ENCODE results near the gene MON1B.
"Not testable (repeated sequence)": the region's sequence is repeated elsewhere in the genome, so short reads cannot be mapped to it uniquely, and the experiment has no call there.

The MON1B gene

GRCh38 chr16:77199211-77199610 is 8.2 kb downstream of the MON1B start, which contains the start of gene SYCE1L:
Gene SYCE1L, plus strand, starts transcription at chr16:77199408. Its CDS starts 44 bp downstream, at chr16:77199452.
- no peak for DNase-seq

- DNase-seq = no peak
Observed at GRCh38 chr16:77206533-77206932, 15.5 kb downstream of the MON1B start.

DNA sequence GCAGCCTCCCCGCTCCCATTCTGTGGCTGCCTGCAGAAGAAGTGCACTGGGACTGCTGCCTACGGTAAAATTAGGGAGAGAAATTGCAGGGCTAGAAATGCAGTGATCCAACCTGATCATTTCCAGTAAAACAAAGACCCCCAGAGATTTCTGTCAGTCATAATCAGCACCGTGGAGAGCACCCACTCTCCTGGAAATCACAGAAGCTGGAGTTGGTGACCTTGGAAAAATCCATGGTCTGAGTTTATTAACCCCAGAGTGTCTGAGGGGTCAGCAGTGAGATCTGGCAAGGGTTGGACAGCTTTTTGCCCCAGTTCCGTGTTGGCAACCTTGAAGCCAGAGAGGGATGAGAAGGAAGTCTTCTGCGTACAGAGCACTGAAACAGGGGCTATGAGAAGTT is 16.0 kb downstream of the MON1B start:
- DNase-seq = no peak

DNA sequence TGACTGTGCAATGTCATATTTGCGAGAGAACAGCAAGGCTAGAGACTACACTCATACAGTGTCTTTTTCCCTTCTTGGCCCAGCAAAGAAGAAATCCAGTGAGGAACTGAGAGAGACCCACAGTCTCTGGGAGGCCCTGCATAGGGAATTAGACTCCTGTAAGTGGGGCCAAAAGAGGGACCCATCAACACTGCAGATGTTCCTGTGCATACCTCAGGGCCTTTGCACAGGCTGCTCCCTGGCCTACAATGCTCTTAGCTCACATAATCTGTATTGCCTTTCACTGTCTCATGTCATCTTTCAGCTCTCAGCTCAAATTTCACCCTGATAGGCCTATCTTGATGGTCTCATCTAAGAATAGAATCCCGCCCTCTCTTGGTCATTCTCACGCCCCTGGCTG is 17.4 kb downstream of the MON1B start:
- DNase-seq = no peak

DNA sequence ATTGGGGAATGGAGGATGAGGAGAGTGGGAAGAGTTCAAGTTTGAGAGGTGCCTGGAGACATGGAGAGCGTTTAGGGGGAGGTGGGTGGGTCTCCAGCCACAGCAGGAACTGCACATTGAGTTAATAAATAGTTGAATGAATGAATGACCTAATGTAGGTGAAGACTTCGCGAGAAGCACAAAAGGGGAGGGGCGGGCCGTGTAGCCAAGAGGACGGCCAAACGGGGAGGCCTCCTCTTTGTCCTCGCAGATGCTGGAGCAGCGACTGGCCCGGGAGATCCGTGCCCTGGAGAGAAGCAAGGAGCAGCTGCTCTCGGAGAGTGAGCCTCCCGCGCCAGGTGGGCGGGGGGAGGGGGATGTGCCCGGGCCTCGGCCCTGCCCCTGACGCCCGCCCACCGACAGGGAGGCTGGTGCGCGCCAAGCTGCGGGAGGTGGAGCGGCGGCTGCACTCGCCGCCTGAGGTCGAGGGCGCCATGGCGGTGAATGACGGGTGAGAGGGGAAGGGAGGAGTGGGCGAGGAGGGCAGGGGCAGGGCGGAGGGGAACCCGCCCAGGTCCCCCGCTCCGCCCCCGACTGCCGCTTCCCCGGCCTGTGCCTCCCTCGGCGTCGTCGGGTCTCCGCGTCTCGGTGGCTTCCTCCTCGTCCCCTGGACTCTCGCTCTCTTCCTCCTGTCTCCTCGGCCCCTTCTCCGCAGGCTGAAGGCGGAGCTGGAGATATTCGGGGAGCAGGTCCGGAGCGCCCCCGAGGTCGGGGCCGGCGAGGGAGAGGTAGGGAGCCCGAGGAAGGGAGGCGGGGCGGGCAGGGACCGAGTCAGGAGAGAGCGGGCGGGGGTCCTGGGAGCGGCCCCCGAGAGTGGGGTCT is 21.1 kb downstream of the MON1B start:
- peak; percentile 65 to 87 for DNase-seq

DNA sequence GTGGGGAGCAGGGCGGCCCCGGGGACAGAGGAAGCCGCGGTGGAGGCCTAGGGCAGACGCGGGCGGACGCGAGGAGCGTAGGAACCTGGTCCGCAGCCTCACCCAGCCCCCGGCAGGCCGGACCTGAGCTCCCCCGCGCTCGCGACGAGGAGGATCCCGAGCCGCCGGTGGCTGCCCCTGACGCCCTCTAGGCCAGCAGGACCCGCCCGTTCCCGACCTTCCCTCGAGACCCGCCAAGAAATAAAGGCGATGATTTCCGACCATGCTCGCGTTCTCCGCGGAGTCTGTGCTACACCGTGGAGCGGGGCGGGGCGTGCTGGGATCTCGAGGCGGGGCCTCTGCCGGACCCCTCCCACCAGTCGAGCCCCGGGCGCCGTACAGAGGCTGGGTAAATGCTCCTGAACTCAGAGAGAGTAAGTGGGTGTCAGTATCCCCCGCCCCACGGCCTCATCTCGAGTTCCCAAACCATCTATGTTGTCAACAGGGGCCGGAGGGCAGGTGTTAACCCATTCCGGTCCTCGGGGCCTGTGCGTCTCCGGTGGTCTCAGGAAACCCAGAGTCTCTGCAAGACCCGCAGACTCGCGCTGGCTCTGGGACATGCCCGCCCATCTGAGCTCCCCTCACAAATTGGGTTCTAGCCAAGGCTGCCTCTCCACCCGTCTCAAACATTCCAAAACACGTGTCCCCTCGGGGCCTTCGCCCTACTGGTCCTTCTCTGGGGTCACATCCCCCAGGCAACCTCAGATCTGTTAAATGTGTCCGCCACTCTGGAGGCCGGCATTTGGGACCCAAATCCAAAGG is 22.0 kb downstream of the MON1B start:
- peak; percentile 17 to 76 for DNase-seq

DNA sequence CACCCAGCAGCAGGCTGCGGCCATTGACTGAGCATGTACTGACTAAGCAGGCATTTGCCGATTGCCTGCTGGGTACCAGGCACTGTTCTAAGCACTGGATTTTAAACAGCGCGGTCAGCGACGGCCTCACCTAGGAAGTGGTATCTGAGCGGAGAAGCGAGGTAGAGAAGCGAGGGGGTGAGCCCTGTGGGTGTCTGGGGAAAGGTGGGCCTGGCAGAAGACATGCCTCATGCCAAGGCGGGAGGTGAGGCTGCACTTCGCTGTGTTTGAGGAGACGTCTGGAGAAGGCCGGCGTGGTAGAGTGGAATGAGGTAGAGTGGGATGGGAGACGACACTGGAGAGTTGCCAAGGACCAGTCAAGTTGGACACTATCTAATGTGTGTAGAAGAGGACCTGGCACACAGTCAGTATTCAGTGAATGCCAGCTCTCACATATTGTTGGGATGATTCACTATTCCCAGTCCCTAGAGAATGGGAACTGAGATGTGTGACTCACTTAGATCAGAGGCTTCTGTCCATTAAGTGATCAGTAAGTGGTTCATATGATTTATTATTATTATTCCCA is 22.6 kb downstream of the MON1B start:
- no peak for DNase-seq

- no peak for DNase-seq
Observed at GRCh38 chr16:77214411-77215138, 23.6 kb downstream of the MON1B start.

GRCh38 chr16:77219437-77219836 is 28.4 kb downstream of the MON1B start:
- DNase-seq = no peak

DNA sequence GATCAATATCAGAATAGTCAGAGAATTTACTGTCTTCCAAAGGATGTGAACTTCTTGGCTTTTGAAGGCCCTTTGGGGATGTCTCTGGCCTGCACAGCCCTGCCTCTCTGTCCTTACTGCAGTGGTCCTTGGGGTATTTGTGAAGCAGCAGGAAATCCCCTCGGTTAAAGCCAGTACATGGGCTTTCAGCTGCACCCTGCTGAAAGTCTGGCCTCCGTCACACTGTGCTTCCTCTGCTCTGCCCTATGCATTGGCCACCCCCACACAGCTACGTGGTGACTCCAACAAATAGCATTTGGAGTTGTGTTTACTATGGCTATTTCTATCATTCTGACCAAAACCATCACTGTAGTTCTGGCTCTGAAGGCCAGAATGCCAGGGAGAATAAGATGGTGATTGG is 29.4 kb downstream of the MON1B start:
- DNase-seq = no peak

DNA sequence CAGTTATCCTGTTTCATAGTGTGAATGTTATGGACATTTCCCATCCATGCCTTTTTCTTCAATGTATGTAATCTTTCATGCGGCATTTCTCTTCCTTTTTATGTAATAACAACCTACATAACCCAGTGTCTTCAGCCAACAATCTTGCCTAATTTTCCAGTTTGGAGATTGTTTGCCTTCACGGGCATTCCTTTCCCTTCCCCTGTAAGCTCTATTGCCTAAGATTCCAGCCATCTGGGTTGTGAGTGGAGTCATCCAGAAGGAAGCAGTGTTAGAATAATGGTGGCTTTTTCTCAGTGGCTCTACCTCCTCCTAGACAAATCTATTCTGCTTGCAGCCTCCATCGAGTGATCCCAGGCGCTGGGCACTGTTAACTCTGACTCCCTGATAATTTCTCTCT is 30.5 kb downstream of the MON1B start:
- no peak for DNase-seq

GRCh38 chr16:77223184-77223583 is 32.2 kb downstream of the MON1B start:
- peak in 1 of 2 experiments; percentile 23 for DNase-seq

DNA sequence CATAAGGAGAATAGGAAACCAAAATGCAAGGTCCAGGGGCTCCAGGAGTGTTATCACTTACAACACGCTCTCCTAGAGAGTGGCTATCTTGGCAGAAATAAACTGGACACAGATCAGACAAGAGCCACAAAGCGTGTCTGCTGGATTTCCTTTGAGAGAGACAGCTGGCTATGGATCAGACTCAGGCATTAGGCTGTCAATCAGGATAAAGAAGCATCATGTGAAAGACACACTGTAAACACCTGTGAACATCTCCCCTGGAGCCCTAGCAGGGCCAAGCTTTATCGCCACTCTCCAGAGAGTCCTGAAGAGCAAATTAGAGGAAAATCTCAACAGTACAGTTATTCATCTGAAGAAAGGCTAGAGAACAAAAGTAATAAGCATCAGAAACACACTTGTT is 34.2 kb downstream of the MON1B start:
- DNase-seq = no peak

- no peak for DNase-seq
Observed at GRCh38 chr16:77227745-77228144, 36.8 kb downstream of the MON1B start.

GRCh38 chr16:77231047-77231446 is 40.1 kb downstream of the MON1B start:
- no peak for DNase-seq

DNA sequence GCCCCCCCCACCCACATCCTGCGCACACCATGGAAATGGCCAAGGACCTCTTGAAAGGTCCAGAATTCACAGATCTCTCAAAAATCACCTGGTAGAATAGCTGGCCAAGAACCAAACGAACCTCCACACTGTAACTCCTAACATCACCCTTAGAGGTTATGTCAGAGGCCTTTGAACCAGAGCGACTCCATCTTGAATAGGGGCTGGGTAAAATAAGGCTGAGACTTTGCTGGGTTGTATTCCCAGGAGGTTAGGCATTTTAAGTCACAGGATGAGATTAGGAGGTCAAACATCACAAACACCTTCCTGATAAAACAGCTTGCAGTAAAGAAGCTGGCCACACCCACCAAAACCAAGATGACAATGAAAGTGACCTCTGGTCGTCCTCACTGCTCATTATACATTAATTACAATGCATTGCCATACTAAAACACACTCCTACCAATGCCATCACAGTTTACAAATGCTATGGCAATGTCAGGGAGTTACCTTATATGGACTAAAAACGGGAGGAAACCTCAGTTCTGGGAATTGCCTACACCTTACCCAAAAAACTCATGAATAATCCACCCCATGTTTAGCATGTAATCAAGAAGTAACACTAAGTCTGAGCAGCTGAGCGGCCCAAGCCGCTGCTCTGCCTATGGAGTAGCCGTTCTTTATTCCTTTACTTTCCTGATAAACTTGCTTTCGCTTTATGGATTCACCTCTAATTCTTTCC is 43.0 kb downstream of the MON1B start:
- DNase-seq = no peak

- no peak for DNase-seq
Observed at GRCh38 chr16:77234611-77235010, 43.6 kb downstream of the MON1B start.

GRCh38 chr16:77236063-77236511 is 45.1 kb downstream of the MON1B start:
- peak; percentile 61 to 84 for DNase-seq

DNA sequence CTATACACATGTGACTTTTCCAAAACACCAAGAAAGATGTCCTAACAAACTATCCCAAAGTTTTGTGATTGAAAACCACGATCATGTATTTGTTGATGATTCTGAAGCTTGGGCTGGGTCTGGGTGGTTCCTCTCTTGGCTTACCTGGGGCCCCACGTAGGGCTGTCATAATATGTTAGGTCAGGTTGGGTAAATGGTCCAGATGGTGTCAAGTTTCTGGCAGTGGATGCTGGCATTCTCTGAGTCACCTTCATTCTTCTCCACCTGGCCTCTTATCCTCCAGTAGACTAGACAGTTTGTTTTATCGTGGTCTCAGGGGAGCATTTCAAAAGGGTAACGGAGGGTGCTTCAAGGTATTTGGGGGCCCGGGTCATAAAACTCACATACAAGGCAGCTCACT is 47.6 kb downstream of the MON1B start:
- DNase-seq = peak; percentile 25 to 54

DNA sequence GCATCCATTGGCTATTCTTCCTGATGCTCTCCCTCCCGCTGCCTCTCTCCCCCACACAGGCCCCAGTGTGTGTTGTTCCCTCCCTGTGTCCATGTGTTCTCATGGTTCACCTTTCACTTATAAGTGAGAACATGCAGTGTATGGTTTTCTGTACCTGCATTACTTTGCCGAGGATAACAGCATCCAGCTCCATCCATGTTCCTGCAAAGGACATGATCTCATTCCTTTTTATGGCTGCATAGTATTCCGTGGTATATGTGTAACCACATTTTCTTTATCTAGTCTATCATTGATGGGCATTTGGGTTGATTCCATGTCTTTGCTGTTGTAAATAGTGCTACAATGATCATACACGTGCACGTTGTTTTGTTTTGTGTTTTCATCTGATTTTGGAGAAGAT is 51.5 kb downstream of the MON1B start:
- DNase-seq = not testable (repeated sequence)

DNA sequence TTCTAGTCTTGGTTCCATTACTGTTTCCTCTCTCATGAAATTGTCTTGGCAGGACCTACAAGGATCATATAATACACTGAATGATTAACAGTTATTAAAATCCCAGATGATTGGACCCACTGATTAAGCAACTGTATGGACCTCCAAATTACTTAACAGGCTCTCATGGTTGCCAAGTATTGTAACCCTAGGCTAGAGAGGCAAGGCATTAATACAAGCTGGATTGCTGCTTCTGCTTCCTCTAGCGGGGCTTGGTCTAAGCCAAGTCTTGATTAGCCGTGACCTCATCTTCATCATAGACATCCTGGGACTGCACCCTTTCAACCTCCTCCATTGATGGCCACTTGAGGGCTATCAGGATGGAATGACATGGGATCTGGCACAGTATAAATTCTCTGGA is 55.2 kb downstream of the MON1B start:
- no peak for DNase-seq

- no peak for DNase-seq
Observed at GRCh38 chr16:77250400-77250799, 59.4 kb downstream of the MON1B start.
